ENCODE data around the gene MYCN.

GRCh38 chr2:15993666-15994065, 53.3 kb downstream of the MYCN start:
- TF ChIP-seq BHLHE40 (IDR thresholded peaks at IDR 0.05; ENCODE audit: borderline replicate concordance) (no peak), FOXM1 (IDR thresholded peaks at IDR 0.05; ENCODE audit: borderline replicate concordance) (no peak), FOXA1 (IDR thresholded peaks at IDR 0.05) (no peak), ELF4 (IDR thresholded peaks at IDR 0.05) (no peak), SP1 (IDR thresholded peaks at IDR 0.05) (no peak), SUZ12 (IDR thresholded peaks at IDR 0.05) (no peak), TARDBP (IDR thresholded peaks at IDR 0.05) (no peak), ARNT (IDR thresholded peaks at IDR 0.05) (no peak), CTBP1 (IDR thresholded peaks at IDR 0.05; ENCODE audit: borderline replicate concordance) (no peak), ZNF384 (IDR thresholded peaks at IDR 0.05) (no peak), HDGF (IDR thresholded peaks at IDR 0.05; ENCODE audit: borderline replicate concordance) (no peak), PKNOX1 (IDR thresholded peaks at IDR 0.05) (no peak), NFRKB (IDR thresholded peaks at IDR 0.05) (no peak), LEF1 (IDR thresholded peaks at IDR 0.05; ENCODE audit: borderline replicate concordance) (no peak)
